HepG2 (cell line): ENCODE data around the gene SLC25A17. TPM values are rescaled to one million over a fixed set of nuclear protein-coding genes. Genes with fewer than 3 reads are reported as not detected.

Experiments used
- CAMTA2 ChIP-seq: sonication (generic); formaldehyde crosslinking; IDR thresholded peaks from 2 replicates; pipeline ENCODE4 v1.4.0; 2020; ENCODE audit warnings: mild to moderate bottlenecking, missing genetic modification reagents, borderline replicate concordance
- ETV5 ChIP-seq: IDR thresholded peaks from 2 replicates; pipeline ENCODE4 v1.6.1; 2018; ENCODE audit warnings: missing biosample characterization, missing genetic modification reagents, inconsistent platforms, borderline replicate concordance
- GABPA ChIP-seq, 2 experiments: IDR thresholded peaks; 2 replicates each; pipeline ENCODE4 v1.6.1; 2011 to 2016; ENCODE audit warnings: low read depth in 2 of 2, low read length in 1 of 2, missing biosample characterization in 1 of 2, missing genetic modification characterization in 1 of 2
- GPN1 ChIP-seq: sonication (generic); formaldehyde crosslinking; IDR thresholded peaks from 2 replicates; pipeline ENCODE4 v1.5.1; 2020; ENCODE audit warnings: missing genetic modification reagents, borderline replicate concordance
- HCFC1 ChIP-seq: fragments of 150-350 bp; IDR thresholded peaks from 2 replicates; pipeline ENCODE4 v1.6.1; 2014; ENCODE audit warnings: low read depth, low read length
- HDAC1 ChIP-seq: sonication (generic); formaldehyde crosslinking; IDR thresholded peaks from 2 replicates; pipeline ENCODE4 v1.5.1; 2020; ENCODE audit warnings: mild to moderate bottlenecking, missing genetic modification reagents
- HMGA1 ChIP-seq: sonication (generic); formaldehyde crosslinking; conservative IDR thresholded peaks from 2 replicates; pipeline ENCODE4 v1.4.0; 2020; ENCODE audit warnings: missing genetic modification reagents
- KAT8 ChIP-seq: IDR thresholded peaks from 2 replicates; pipeline ENCODE4 v1.6.1; 2016; ENCODE audit warnings: missing genetic modification reagents, missing compliant biosample characterization
- KLF16 ChIP-seq, 2 experiments: sonication (generic) in 1 of 2; formaldehyde crosslinking in 1 of 2; IDR thresholded peaks; 2 replicates each; pipeline versions ENCODE4 v1.6.1 to v1.8.0; 2016 to 2023; ENCODE audit warnings: missing genetic modification reagents in 2 of 2, missing compliant biosample characterization in 1 of 2
- MYPOP ChIP-seq: sonication (generic); formaldehyde crosslinking; IDR thresholded peaks from 2 replicates; pipeline ENCODE4 v1.8.1; 2023; ENCODE audit warnings: mild to moderate bottlenecking, moderate library complexity, missing genetic modification reagents
- NR3C1 ChIP-seq: sonication (generic); formaldehyde crosslinking; IDR thresholded peaks from 2 replicates; pipeline ENCODE4 v1.4.0; 2020; ENCODE audit warnings: missing genetic modification reagents
- SRSF4 ChIP-seq: fragments of 200-400 bp; formaldehyde crosslinking; IDR thresholded peaks from one replicate; pipeline ENCODE4 v1.6.1; 2018; ENCODE audit warnings: mild to moderate bottlenecking, low read depth, low read length, moderate library complexity; ENCODE audit not compliant: poor library complexity, severe bottlenecking
- TRIM22 ChIP-seq: fragments of 450-650 bp; IDR thresholded peaks from 2 replicates; pipeline ENCODE4 v1.6.1; 2017
- ZNF101 ChIP-seq: sonication (generic); formaldehyde crosslinking; IDR thresholded peaks from 2 replicates; pipeline ENCODE4 v1.4.0; 2020; ENCODE audit warnings: mild to moderate bottlenecking, low read depth, missing genetic modification reagents, borderline replicate concordance
- ZNF142 ChIP-seq: sonication (generic); formaldehyde crosslinking; IDR thresholded peaks from 2 replicates; pipeline ENCODE4 v1.4.0; 2020; ENCODE audit warnings: missing genetic modification reagents
- ZNF143 ChIP-seq: sonication (generic); formaldehyde crosslinking; IDR thresholded peaks from 2 replicates; pipeline ENCODE4 v1.4.0; 2020; ENCODE audit warnings: missing genetic modification reagents
- ZNF569 ChIP-seq: sonication (generic); formaldehyde crosslinking; IDR thresholded peaks from 2 replicates; pipeline ENCODE4 v1.5.0; 2020; ENCODE audit warnings: mild to moderate bottlenecking, missing genetic modification reagents, moderate library complexity, borderline replicate concordance
- ZNF704 ChIP-seq: sonication (generic); formaldehyde crosslinking; IDR thresholded peaks from 2 replicates; pipeline ENCODE4 v1.8.1; 2023; ENCODE audit warnings: mild to moderate bottlenecking, inconsistent platforms, moderate library complexity, missing genetic modification reagents, borderline replicate concordance
- ZNF766 ChIP-seq: sonication (generic); formaldehyde crosslinking; IDR thresholded peaks from 2 replicates; pipeline ENCODE4 v1.5.0; 2020; ENCODE audit warnings: missing genetic modification reagents, borderline replicate concordance
- polyA plus RNA-seq, 8 experiments: library from polyadenylated mRNA; depleted of rRNA in 3 of 8; stranded (reverse) in 7 of 8; unstranded in 1 of 8; fragments of >200 nt; fragmentation: Illumina TruSeq in 4 of 8; extraction: Trizol in 4 of 8; gene quantifications; 2 replicates each; pipeline versions ENCODE4 v1.2.1 to v1.2.3, GENCODE V29; 2011 to 2016; ENCODE audit warnings: low read depth in 4 of 8, missing spikeins in 1 of 8, mixed read lengths in 1 of 8; ENCODE audit not compliant: insufficient read depth in 1 of 8
- total RNA-seq, 5 experiments: library from RNA; depleted of rRNA; stranded (reverse); fragments of >200 nt; fragmentation: Illumina TruSeq; extraction: Trizol; gene quantifications; 2 replicates each; pipeline ENCODE4 v1.2.3, GENCODE V29; 2016; ENCODE audit warnings: low read depth in 1 of 5

SLC25A17 gene
- total and polyA plus RNA-seq, 2 of the 13 experiments (the other 11 are each of a cell fraction or from before 2014, with no cell fraction given) = 15.7 to 27.9 TPM

GRCh38 chr22:40856513-40857308 lies 37.6 kb upstream of the SLC25A17 start, which contains the start of the genes ST13 and XPNPEP3 (continued):
- peak; percentile 91 for TF ChIP-seq MYPOP
- peak; percentile 64 for TF ChIP-seq HCFC1
- no peak for TF ChIP-seq CAMTA2
- TF ChIP-seq ZNF766 = 0 out of 2 replicates have a peak, but pooled peaks have one; percentile 41
- TF ChIP-seq GABPA (IDR thresholded peaks at IDR 0.05; ENCODE audit: low read depth, low read length) = peak; percentile 89
- peak; percentile 90 for TF ChIP-seq GABPA (CRISPR knock-in tag; IDR thresholded peaks at IDR 0.05; ENCODE audit: low read depth)
- TF ChIP-seq ZNF704 (CRISPR knock-in tag) = 0 out of 2 replicates have a peak, but pooled peaks have one; percentile 74
- TF ChIP-seq KAT8 (CRISPR knock-in tag) = peak; percentile 96
- no peak for TF ChIP-seq HMGA1 (CRISPR knock-in tag)
- no peak for TF ChIP-seq GPN1 (CRISPR knock-in tag)
- TF ChIP-seq ZNF569 (CRISPR knock-in tag) = no peak
- TF ChIP-seq HDAC1 = peak; percentile 93
- no peak for TF ChIP-seq NR3C1 (CRISPR knock-in tag)
- no peak for TF ChIP-seq TRIM22
- TF ChIP-seq KLF16 (CRISPR knock-in tag; IDR thresholded peaks at IDR 0.05) = peak in 1 of 2 experiments; percentile 97; a peak in 2 of 4 replicates
- TF ChIP-seq ZNF101 = no peak
- no peak for TF ChIP-seq ZNF143 (CRISPR knock-in tag)
- TF ChIP-seq ZNF142 (CRISPR knock-in tag) = no peak; the same call in 1 of the 2 replicates
- TF ChIP-seq SRSF4 = no peak
- peak; percentile 37 for TF ChIP-seq ETV5
